Lower lobe of right lung (tissue), 2 donors: ENCODE measurements around the gene GPC6. TPM values are rescaled to one million over a fixed set of nuclear protein-coding genes. Genes with fewer than 3 reads are reported as not detected.

ENCODE experiments used
- ATAC-seq, 2 donors: fragments of 200-7000 bp; cut with Tn5 transposase; one replicate each; pipeline ENCODE4 v1.9.1; 2020 to 2022; ENCODE audit warnings: mild to moderate bottlenecking in 2 of 2, moderate library complexity in 2 of 2
- DNase-seq: peaks from one replicate; pipeline ENCODE4 v3.0.0-alpha.2; 2020
- H3K27ac ChIP-seq: fragments of 200-600 bp; one replicate; pipeline ENCODE4 v1.8.0; 2022
- H3K27me3 ChIP-seq: fragments of 200-600 bp; one replicate; pipeline ENCODE4 v1.8.0; 2022; ENCODE audit warnings: low read depth
- H3K36me3 ChIP-seq: fragments of 200-600 bp; one replicate; pipeline ENCODE4 v1.8.0; 2022; ENCODE audit warnings: mild to moderate bottlenecking
- H3K4me1 ChIP-seq: fragments of 200-600 bp; one replicate; pipeline ENCODE4 v1.8.0; 2022
- H3K4me3 ChIP-seq: fragments of 200-600 bp; one replicate; pipeline ENCODE4 v1.8.0; 2022; ENCODE audit warnings: mild to moderate bottlenecking
- H3K9me3 ChIP-seq: fragments of 200-600 bp; one replicate; pipeline ENCODE4 v1.8.0; 2022
- CTCF ChIP-seq: fragments of 200-600 bp; IDR thresholded peaks from one replicate; pipeline ENCODE4 v1.8.0; 2022; ENCODE audit warnings: antibody characterized with exemption, mild to moderate bottlenecking
- intact Hi-C: fragments of 100-400 bp; cut with DNase I; formaldehyde crosslinking; loops from one replicate; pipeline ENCODE4 v1.11.0; 2022
- total RNA-seq: library from RNA; stranded (reverse); fragmentation: NEBNext Ultra II Directional; extraction: Animal tissue kit (Norgen Biotek cat#: 25700); gene quantifications from one replicate; pipeline ENCODE4 v1.2.1, GENCODE V29; 2021
- donor health status: DM: no; HTN: yes; CAD: no; lungs with severe emphysema.

GPC6 gene
- total RNA-seq, 1 donor from 2014 or later = 5.5 TPM

- DNase-seq (no peak), ATAC-seq (no peak)
- Histone ChIP-seq H3K4me3 (no peak overlapping the region), H3K9me3 (no peaks in the 10 kb centered on the region), H3K27ac (no peak overlapping the region), H3K4me1 (no peaks in the 10 kb centered on the region), H3K36me3 (no peaks in the 10 kb centered on the region), H3K27me3 (no peaks in the 10 kb centered on the region)
- TF ChIP-seq CTCF = no peak
- intact Hi-C loops = no loop called here
These were observed 895.8 kb downstream of the GPC6 start for GRCh38 chr13:94122300-94122915.

- no peak for DNase-seq
- intact Hi-C loops = no loop called here
- no peak for ATAC-seq
- H3K9me3 ChIP-seq = no peaks in the 10 kb centered on the region
- H3K36me3 ChIP-seq = no peaks in the 10 kb centered on the region
- H3K4me1 ChIP-seq = no peaks in the 10 kb centered on the region
- no peak for TF ChIP-seq CTCF
- no peak overlapping the region for H3K4me3 ChIP-seq
- H3K27me3 ChIP-seq = no peaks in the 10 kb centered on the region
- H3K27ac ChIP-seq = no peak overlapping the region
These were observed 897.0 kb downstream of the GPC6 start for GRCh38 chr13:94123557-94123956.

- ATAC-seq (peak in 1 of 2 donors; percentile 28), DNase-seq (no peak)
- Histone ChIP-seq H3K27ac (no peak overlapping the region), H3K9me3 (no peaks in the 10 kb centered on the region), H3K4me1 (no peaks in the 10 kb centered on the region), H3K36me3 (no peaks in the 10 kb centered on the region), H3K4me3 (no peak overlapping the region), H3K27me3 (no peaks in the 10 kb centered on the region)
- intact Hi-C loops = no loop called here
- TF ChIP-seq CTCF = no peak
These were observed 901.8 kb downstream of the GPC6 start for GRCh38 chr13:94128430-94128829.

GRCh38 chr13:94129490-94129894 lies 902.9 kb downstream of the GPC6 start:
- TF ChIP-seq CTCF = no peak
- DNase-seq (no peak), ATAC-seq (peak in 1 of 2 donors; percentile 12)
- no peak overlapping the region for H3K4me3 ChIP-seq
- intact Hi-C loops = no loop called here
- H3K36me3 ChIP-seq = no peaks in the 10 kb centered on the region
- H3K9me3 ChIP-seq = no peaks in the 10 kb centered on the region
- H3K27ac ChIP-seq = no peak overlapping the region
- no peaks in the 10 kb centered on the region for H3K4me1 ChIP-seq
- H3K27me3 ChIP-seq = no peaks in the 10 kb centered on the region

- no peak for ATAC-seq
- TF ChIP-seq CTCF = no peak
- DNase-seq = no peak
- Histone ChIP-seq H3K4me3 (no peak overlapping the region), H3K36me3 (no peaks in the 10 kb centered on the region), H3K27ac (no peak overlapping the region), H3K27me3 (no peaks in the 10 kb centered on the region), H3K4me1 (no peaks in the 10 kb centered on the region), H3K9me3 (no peaks in the 10 kb centered on the region)
- intact Hi-C loops = no loop called here
These were observed 912.2 kb downstream of the GPC6 start for GRCh38 chr13:94138831-94139230.
